K562 (cell line): ENCODE data around the gene YIPF4. TPM values are rescaled to one million over a fixed set of nuclear protein-coding genes. Genes with fewer than 3 reads are reported as not detected.

Experiments
- ATAC-seq: fragments of 200-7000 bp; cut with Tn5 transposase; 3 replicates; pipeline ENCODE4 v1.9.1; 2020; ENCODE audit warnings: moderate library complexity
- BruUV-seq: library from RNA; stranded (reverse); fragments of 400-500 nt; replicated peaks from 2 replicates; lab custom pipeline; 2021; lab: Mats Ljungman, UMichigan
- CTCF ChIA-PET: fragments of 300-600 bp; formaldehyde crosslinking; extraction: SDS; loops from one replicate; lab custom pipeline; 2021; ENCODE audit warnings: low intra/inter-chr PET ratio; lab: Yijun Ruan, JAX
- POLR2A ChIA-PET: fragments of 300-600, 350-650 bp; sonication (Branson Sonifier 250); formaldehyde crosslinking; extraction: SDS; loops from one replicate; lab custom pipeline; 2021; ENCODE audit warnings: antibody characterized with exemption, inconsistent platforms; lab: Yijun Ruan, JAX
- DNase-seq, 4 experiments: peaks; one replicate each; pipeline versions ENCODE4 v3.0.0 to v3.0.0-alpha.2; 2011 to 2018; ENCODE audit warnings: low spot score in 3 of 4, mixed read lengths in 3 of 4; ENCODE audit errors: extremely low read depth in 1 of 4
- FAIRE-seq: peaks from 2 replicates; lab custom pipeline; 2011; peaks lifted over from hg19 to GRCh38; lab: Jason Lieb, UNC
- H2AFZ ChIP-seq: 2 replicates; pipeline ENCODE4 v1.6.0; 2011; ENCODE audit warnings: low read depth, low read length, control low read depth, inconsistent platforms
- H3K27ac ChIP-seq: fragments of 200-600 bp; 3 replicates; pipeline ENCODE4 v1.8.0; 2011; ENCODE audit warnings: low read depth, mild to moderate bottlenecking, control low read depth, inconsistent platforms, low read length, moderate library complexity, mixed read lengths; ENCODE audit errors: extremely low read depth
- H3K27me3 ChIP-seq, 2 experiments: fragments of 300-600 bp in 1 of 2; 2 replicates in 1 of 2; 3 replicates in 1 of 2; pipeline versions ENCODE4 v1.6.0 to v1.8.0; 2011; ENCODE audit warnings: inconsistent platforms in 2 of 2, low read length in 2 of 2, mild to moderate bottlenecking in 1 of 2, mixed read lengths in 1 of 2, moderate library complexity in 1 of 2; ENCODE audit not compliant: control insufficient read depth in 2 of 2, insufficient read depth in 2 of 2
- H3K36me3 ChIP-seq: fragments of 300-600 bp; 3 replicates; pipeline ENCODE4 v1.8.0; 2011; ENCODE audit warnings: mild to moderate bottlenecking, low read length, inconsistent platforms; ENCODE audit not compliant: control insufficient read depth, insufficient read depth
- H3K4me1 ChIP-seq, 2 experiments: fragments of 200-600 bp in 1 of 2; replicated peaks in 1 of 2; 2 replicates in 1 of 2; 3 replicates in 1 of 2; pipeline versions ENCODE4 v1.5.1 to v1.8.0; 2011; ENCODE audit warnings: inconsistent platforms in 2 of 2, low read length in 2 of 2, mild to moderate bottlenecking in 1 of 2, mixed read lengths in 1 of 2, moderate library complexity in 1 of 2; ENCODE audit not compliant: control insufficient read depth in 2 of 2, insufficient read depth in 2 of 2
- H3K4me2 ChIP-seq: 2 replicates; pipeline ENCODE4 v1.6.1; 2011; ENCODE audit warnings: low read length, control low read depth, inconsistent platforms, mixed read lengths; ENCODE audit not compliant: insufficient read depth
- H3K4me3 ChIP-seq: fragments of 200-600 bp; sonication (generic), shearing (Covaris generic); 2 replicates; pipeline ENCODE4 v1.5.1; 2016; ENCODE audit warnings: control low read depth, inconsistent platforms
- H3K79me2 ChIP-seq: fragments of 200-600 bp; 3 replicates; pipeline ENCODE4 v1.8.0; 2011; ENCODE audit warnings: low read length, inconsistent platforms; ENCODE audit not compliant: control insufficient read depth, insufficient read depth
- H3K9ac ChIP-seq, 2 experiments: 2 replicates each; pipeline versions ENCODE4 v1.6.0 to v1.6.1; 2011; ENCODE audit warnings: low read depth in 2 of 2, low read length in 2 of 2, control low read depth in 1 of 2, inconsistent platforms in 1 of 2, mild to moderate bottlenecking in 1 of 2, mixed read lengths in 1 of 2; ENCODE audit not compliant: insufficient read depth in 1 of 2
- H3K9me1 ChIP-seq: one replicate; pipeline ENCODE4 v1.6.0; 2011; ENCODE audit warnings: inconsistent platforms, mild to moderate bottlenecking, low read length, moderate library complexity; ENCODE audit not compliant: control insufficient read depth, insufficient read depth
- H3K9me3 ChIP-seq: replicated peaks from 2 replicates; pipeline ENCODE4 v1.5.1; 2011; ENCODE audit warnings: low read depth, low read length, inconsistent platforms; ENCODE audit not compliant: control insufficient read depth, insufficient read depth
- H4K20me1 ChIP-seq: replicated peaks from 2 replicates; pipeline ENCODE4 v1.6.1; 2011; ENCODE audit warnings: low read length, inconsistent platforms, mixed read lengths; ENCODE audit not compliant: control insufficient read depth, insufficient read depth
- CREB1 ChIP-seq, 2 experiments: sonication (generic) in 1 of 2; formaldehyde crosslinking in 1 of 2; IDR thresholded peaks; 2 replicates each; pipeline versions ENCODE4 v1.6.1 to v1.8.0; 2012 to 2022; ENCODE audit warnings: inconsistent platforms in 1 of 2, mild to moderate bottlenecking in 1 of 2, missing genetic modification reagents in 1 of 2, moderate library complexity in 1 of 2
- CTBP1 ChIP-seq: fragments of 450-650 bp; IDR thresholded peaks from 2 replicates; pipeline ENCODE4 v1.6.1; 2016; ENCODE audit warnings: borderline replicate concordance
- E2F3 ChIP-seq: fragments of 250-450 bp; sonication (Bioruptor Pico); IDR thresholded peaks from 2 replicates; pipeline ENCODE4 v1.4.0; 2020; ENCODE audit warnings: mild to moderate bottlenecking
- EGR1 ChIP-seq: fragments of 450-650 bp; conservative IDR thresholded peaks from 2 replicates; pipeline ENCODE4 v1.6.1; 2017; ENCODE audit warnings: mild to moderate bottlenecking
- LEF1 ChIP-seq: fragments of 450-650 bp; IDR thresholded peaks from 2 replicates; pipeline ENCODE4 v1.6.1; 2016; ENCODE audit warnings: mild to moderate bottlenecking
- MAZ ChIP-seq, 2 experiments: fragments of 450-650 bp in 1 of 2; sonication (generic) in 1 of 2; formaldehyde crosslinking; IDR thresholded peaks in 1 of 2; conservative IDR thresholded peaks in 1 of 2; 2 replicates each; pipeline versions ENCODE4 v1.4.0 to v1.5.0; 2020; ENCODE audit warnings: mild to moderate bottlenecking in 1 of 2, missing genetic modification reagents in 1 of 2
- PURB ChIP-seq: sonication (generic); formaldehyde crosslinking; IDR thresholded peaks from 2 replicates; pipeline ENCODE4 v1.9.0; 2021; ENCODE audit warnings: low read depth, mild to moderate bottlenecking, missing genetic modification reagents
- RBM25 ChIP-seq: fragments of 200-400 bp; formaldehyde crosslinking; IDR thresholded peaks from 2 replicates; pipeline ENCODE4 v1.6.1; 2018; ENCODE audit warnings: low read length, low read depth, moderate library complexity; ENCODE audit not compliant: severe bottlenecking
- RFX1 ChIP-seq: fragments of 450-650 bp; IDR thresholded peaks from 2 replicates; pipeline ENCODE4 v1.6.1; 2016; ENCODE audit warnings: mild to moderate bottlenecking, moderate library complexity
- SMAD1 ChIP-seq: fragments of 150-350 bp; IDR thresholded peaks from 2 replicates; pipeline ENCODE4 v1.6.1; 2014; ENCODE audit warnings: low read length, low read depth; ENCODE audit not compliant: partially characterized antibody
- SMARCA4 ChIP-seq: fragments of 450-650 bp; IDR thresholded peaks from 2 replicates; pipeline ENCODE4 v1.6.1; 2016
- TBP ChIP-seq: optimal IDR thresholded peaks from 2 replicates; pipeline ENCODE3; 2011; ENCODE audit warnings: low read depth, low read length, improper control_type of control experiment
- ZC3H4 ChIP-seq: sonication (generic); formaldehyde crosslinking; IDR thresholded peaks from 2 replicates; pipeline ENCODE4 v1.9.0; 2021; ENCODE audit warnings: missing genetic modification reagents, borderline replicate concordance
- WGBS: fragments of 100-300 bp; shearing (Covaris generic); methylation state at CpG from one replicate; pipeline ENCODE4 v1.1.6; 2016; ENCODE audit warnings: low coverage, mixed read lengths; ENCODE audit not compliant: insufficient coverage; ENCODE audit errors: missing lambda C conversion rate; 5-methylcytosine and 5-hydroxymethylcytosine counted together
- in situ Hi-C: fragments of 300-500 bp; cut with MboI; formaldehyde crosslinking; loops from 4 replicates; pipeline ENCODE4 v1.15.0; 2018; ENCODE audit warnings: inconsistent platforms, mixed read lengths
- intact Hi-C: fragments of 100-400 bp; cut with micrococcal nuclease; formaldehyde crosslinking; loops from 2 replicates; pipeline ENCODE4 v1.14.2; 2022
- polyA plus RNA-seq, 8 experiments: library from polyadenylated mRNA; depleted of rRNA in 4 of 8; stranded (reverse) in 5 of 8; unstranded in 3 of 8; fragments of >200 nt; fragmentation: Nextera tagmentation in 2 of 8; fragmentation: Illumina TruSeq in 1 of 8; extraction: Ambion mirVana in 2 of 8; extraction: Trizol in 1 of 8; gene quantifications; 2 replicates each; pipeline versions ENCODE4 v1.2.1 to v1.2.3, GENCODE V29; 2011 to 2014; ENCODE audit warnings: inconsistent platforms in 1 of 8, missing spikeins in 1 of 8
- total RNA-seq, 7 experiments: library from RNA; depleted of rRNA in 6 of 7; stranded (reverse); fragments of >200 nt in 6 of 7; fragmentation: Illumina TruSeq in 2 of 7; extraction: Trizol in 2 of 7; gene quantifications; 2 replicates each; pipeline versions ENCODE4 v1.2.1 to v1.2.3, GENCODE V29; 2011 to 2021; ENCODE audit warnings: low replicate concordance in 1 of 7
- TF ChIP-seq, protein P1 (sequence below): fragments of 450-650 bp; conservative IDR thresholded peaks from 2 replicates; pipeline ENCODE4 v1.6.1; 2016; ENCODE audit warnings: missing genetic modification characterization, low read depth, mild to moderate bottlenecking, missing compliant biosample characterization, moderate library complexity
- TF ChIP-seq, protein P2 (sequence below): fragments of 250-450 bp; sonication (Bioruptor Pico); IDR thresholded peaks from 2 replicates; pipeline ENCODE4 v1.4.0; 2020; ENCODE audit warnings: mild to moderate bottlenecking, moderate library complexity
- TF ChIP-seq, protein P3 (sequence below), 2 experiments: IDR thresholded peaks in 1 of 2; conservative IDR thresholded peaks in 1 of 2; 2 replicates each; pipeline ENCODE4 v1.6.1; 2016; ENCODE audit warnings: low read depth in 2 of 2, mild to moderate bottlenecking in 1 of 2, missing compliant biosample characterization in 1 of 2, missing genetic modification characterization in 1 of 2, moderate library complexity in 1 of 2

YIPF4 gene
- total and polyA plus RNA-seq, 9 of the 15 experiments (the other 6 are each of a cell fraction or from before 2014, with no cell fraction given), result 4.9 to 46.9 (median 17.5) TPM

DNA sequence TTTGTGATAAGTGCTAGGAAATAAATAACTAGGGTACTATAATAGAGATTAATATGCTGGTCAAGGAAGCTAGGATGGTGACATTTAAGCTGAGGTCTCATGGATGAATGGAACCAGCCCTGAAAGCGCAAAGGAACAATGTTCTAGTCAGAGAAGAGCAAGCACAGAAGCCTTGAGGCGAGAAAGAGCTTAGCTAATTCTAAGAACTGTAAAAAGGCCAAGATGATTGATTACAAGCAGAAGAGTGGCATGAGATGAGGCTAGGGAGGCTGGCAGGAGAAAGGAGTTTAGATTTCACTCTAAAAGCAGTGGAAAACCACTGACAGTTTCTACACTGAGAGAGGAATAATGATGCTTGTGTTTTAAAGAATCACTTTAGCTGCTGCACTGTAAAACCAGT lies 3.4 kb upstream of the YIPF4 start:
- H2AFZ ChIP-seq, result peak overlapping the region; percentile 57
- H3K27ac ChIP-seq, result no peak overlapping the region
- H3K4me3 ChIP-seq, result no peak overlapping the region
- peaks cover 11 to 14% of the 10 kb centered on the region in 2 experiments; a peak in 4 of 5 replicates for H3K4me1 ChIP-seq
- CTCF ChIA-PET, result no interaction called here
- WGBS, result 45% methylated on average over 2 of the region's 2 CpGs
- H3K36me3 ChIP-seq, result no peaks in the 10 kb centered on the region
- no peaks in the 10 kb centered on the region for H3K9me1 ChIP-seq
- no peaks in the 10 kb centered on the region for H3K27me3 ChIP-seq
- intact Hi-C loops, result no loop called here
- in situ Hi-C loops, result no loop called here
- no peaks in the 10 kb centered on the region for H4K20me1 ChIP-seq
- ATAC-seq (no peak), FAIRE-seq (no peak), DNase-seq (no peak)
- H3K9me3 ChIP-seq, result no peaks in the 10 kb centered on the region
- H3K9ac ChIP-seq, result peak overlapping the region in 1 of 2 experiments; percentile 22; a peak in 1 of 4 replicates
- peaks cover 16% of the 10 kb centered on the region for H3K79me2 ChIP-seq
- POLR2A ChIA-PET, result interaction anchor here (1.0 to 1.4 kb wide), 2 partner anchors 15 to 108 kb away, joined by 3 read pairs; partner anchors contain the start of gene SLC30A6
- no TSS peak for BruUV-seq
- no peak overlapping the region for H3K4me2 ChIP-seq
- TF ChIP-seq ZC3H4 (CRISPR knock-in tag), result no peak
- no peak for TF ChIP-seq EGR1
- no peak for TF ChIP-seq RBM25
- TF ChIP-seq CREB1 (IDR thresholded peaks at IDR 0.05), result no peak
- TF ChIP-seq CREB1 (CRISPR knock-in tag; IDR thresholded peaks at IDR 0.05), result no peak
- TF ChIP-seq TBP, result no peak
- no peak for TF ChIP-seq SMAD1
- TF ChIP-seq MAZ (CRISPR knock-in tag; conservative IDR thresholded peaks at IDR 0.05 in 1 of 2, IDR thresholded peaks at IDR 0.05 in 1 of 2), result no peak
- TF ChIP-seq RFX1, result no peak
- no peak for TF ChIP-seq LEF1
- TF ChIP-seq, protein P1, sequence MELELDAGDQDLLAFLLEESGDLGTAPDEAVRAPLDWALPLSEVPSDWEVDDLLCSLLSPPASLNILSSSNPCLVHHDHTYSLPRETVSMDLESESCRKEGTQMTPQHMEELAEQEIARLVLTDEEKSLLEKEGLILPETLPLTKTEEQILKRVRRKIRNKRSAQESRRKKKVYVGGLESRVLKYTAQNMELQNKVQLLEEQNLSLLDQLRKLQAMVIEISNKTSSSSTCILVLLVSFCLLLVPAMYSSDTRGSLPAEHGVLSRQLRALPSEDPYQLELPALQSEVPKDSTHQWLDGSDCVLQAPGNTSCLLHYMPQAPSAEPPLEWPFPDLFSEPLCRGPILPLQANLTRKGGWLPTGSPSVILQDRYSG, result no peak
- TF ChIP-seq E2F3 (CRISPR knock-in tag), result no peak
- TF ChIP-seq, protein P2, sequence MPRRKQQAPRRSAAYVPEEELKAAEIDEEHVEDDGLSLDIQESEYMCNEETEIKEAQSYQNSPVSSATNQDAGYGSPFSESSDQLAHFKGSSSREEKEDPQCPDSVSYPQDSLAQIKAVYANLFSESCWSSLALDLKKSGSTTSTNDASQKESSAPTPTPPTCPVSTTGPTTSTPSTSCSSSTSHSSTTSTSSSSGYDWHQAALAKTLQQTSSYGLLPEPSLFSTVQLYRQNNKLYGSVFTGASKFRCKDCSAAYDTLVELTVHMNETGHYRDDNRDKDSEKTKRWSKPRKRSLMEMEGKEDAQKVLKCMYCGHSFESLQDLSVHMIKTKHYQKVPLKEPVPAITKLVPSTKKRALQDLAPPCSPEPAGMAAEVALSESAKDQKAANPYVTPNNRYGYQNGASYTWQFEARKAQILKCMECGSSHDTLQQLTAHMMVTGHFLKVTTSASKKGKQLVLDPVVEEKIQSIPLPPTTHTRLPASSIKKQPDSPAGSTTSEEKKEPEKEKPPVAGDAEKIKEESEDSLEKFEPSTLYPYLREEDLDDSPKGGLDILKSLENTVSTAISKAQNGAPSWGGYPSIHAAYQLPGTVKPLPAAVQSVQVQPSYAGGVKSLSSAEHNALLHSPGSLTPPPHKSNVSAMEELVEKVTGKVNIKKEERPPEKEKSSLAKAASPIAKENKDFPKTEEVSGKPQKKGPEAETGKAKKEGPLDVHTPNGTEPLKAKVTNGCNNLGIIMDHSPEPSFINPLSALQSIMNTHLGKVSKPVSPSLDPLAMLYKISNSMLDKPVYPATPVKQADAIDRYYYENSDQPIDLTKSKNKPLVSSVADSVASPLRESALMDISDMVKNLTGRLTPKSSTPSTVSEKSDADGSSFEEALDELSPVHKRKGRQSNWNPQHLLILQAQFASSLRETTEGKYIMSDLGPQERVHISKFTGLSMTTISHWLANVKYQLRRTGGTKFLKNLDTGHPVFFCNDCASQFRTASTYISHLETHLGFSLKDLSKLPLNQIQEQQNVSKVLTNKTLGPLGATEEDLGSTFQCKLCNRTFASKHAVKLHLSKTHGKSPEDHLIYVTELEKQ (CRISPR knock-in tag), result no peak
- no peak for TF ChIP-seq SMARCA4
- TF ChIP-seq, protein P3, sequence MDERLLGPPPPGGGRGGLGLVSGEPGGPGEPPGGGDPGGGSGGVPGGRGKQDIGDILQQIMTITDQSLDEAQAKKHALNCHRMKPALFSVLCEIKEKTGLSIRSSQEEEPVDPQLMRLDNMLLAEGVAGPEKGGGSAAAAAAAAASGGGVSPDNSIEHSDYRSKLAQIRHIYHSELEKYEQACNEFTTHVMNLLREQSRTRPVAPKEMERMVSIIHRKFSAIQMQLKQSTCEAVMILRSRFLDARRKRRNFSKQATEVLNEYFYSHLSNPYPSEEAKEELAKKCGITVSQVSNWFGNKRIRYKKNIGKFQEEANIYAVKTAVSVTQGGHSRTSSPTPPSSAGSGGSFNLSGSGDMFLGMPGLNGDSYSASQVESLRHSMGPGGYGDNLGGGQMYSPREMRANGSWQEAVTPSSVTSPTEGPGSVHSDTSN (CRISPR knock-in tag; IDR thresholded peaks at IDR 0.05; ENCODE audit: low read depth), result no peak
- TF ChIP-seq, protein P3 (tag; conservative IDR thresholded peaks at IDR 0.05; ENCODE audit: low read depth), result peak; percentile 86
- no peak for TF ChIP-seq PURB (CRISPR knock-in tag)
- no peak for TF ChIP-seq CTBP1
